SU-DHL-6 (cell line): Measurements from ENCODE around the gene CRELD1.

Experiments used
- H2AFZ ChIP-seq: fragments of 200-600 bp; sonication (generic); 2 replicates; pipeline ENCODE4 v1.6.1; 2014; ENCODE audit warnings: low read depth, mild to moderate bottlenecking, moderate library complexity, mixed read lengths, antibody characterized with exemption, low read length; ENCODE audit not compliant: severe bottlenecking
- H3F3A ChIP-seq: fragments of 200-600 bp; shearing (Covaris generic); 2 replicates; pipeline ENCODE4 v1.6.0; 2016; ENCODE audit warnings: antibody characterized with exemption, mild to moderate bottlenecking; ENCODE audit not compliant: insufficient read depth
- H3K27ac ChIP-seq: fragments of 200-600 bp; sonication (generic); 2 replicates; pipeline ENCODE4 v1.5.1; 2016; ENCODE audit warnings: low read depth, mild to moderate bottlenecking, low read length, moderate library complexity, mixed read lengths
- H3K27me3 ChIP-seq: fragments of 200-600 bp; sonication (generic), shearing (Covaris generic); 2 replicates; pipeline ENCODE4 v1.6.0; 2014; ENCODE audit warnings: mild to moderate bottlenecking, low read length
- H3K36me3 ChIP-seq: fragments of 200-600 bp; sonication (generic); 2 replicates; pipeline ENCODE4 v1.6.1; 2014; ENCODE audit warnings: mild to moderate bottlenecking, low read length, mixed read lengths
- H3K4me2 ChIP-seq: fragments of 300-600, 200-600 bp; shearing (Covaris generic), sonication (generic); 2 replicates; pipeline ENCODE4 v1.6.0; 2014; ENCODE audit warnings: low read length, low read depth, mild to moderate bottlenecking; ENCODE audit not compliant: poor library complexity, severe bottlenecking
- H3K4me3 ChIP-seq: fragments of 200-600 bp; sonication (generic); 2 replicates; pipeline ENCODE4 v1.5.1; 2014; ENCODE audit warnings: antibody characterized with exemption, low read length, mild to moderate bottlenecking, mixed read lengths; ENCODE audit not compliant: insufficient read depth, poor library complexity, severe bottlenecking
- H3K79me2 ChIP-seq: fragments of 200-600 bp; sonication (generic); 2 replicates; pipeline ENCODE4 v1.6.1; 2014; ENCODE audit warnings: mild to moderate bottlenecking, low read length, moderate library complexity; ENCODE audit not compliant: insufficient read depth
- H3K9ac ChIP-seq: fragments of 200-600 bp; sonication (generic); 2 replicates; pipeline ENCODE4 v1.7.0; 2014; ENCODE audit warnings: mild to moderate bottlenecking, low read length
- H3K9me2 ChIP-seq: fragments of 200-600 bp; sonication (generic); replicated peaks from 2 replicates; pipeline ENCODE4 v1.6.1; 2014; ENCODE audit warnings: low read length; ENCODE audit not compliant: insufficient read depth
- H3K9me3 ChIP-seq: fragments of 200-600 bp; sonication (generic); 2 replicates; pipeline ENCODE4 v1.6.1; 2014; ENCODE audit warnings: low read length, mixed read lengths; ENCODE audit not compliant: insufficient read depth
- H4K20me1 ChIP-seq: fragments of 200-600 bp; sonication (generic); 2 replicates; pipeline ENCODE4 v1.6.1; 2014; ENCODE audit warnings: low read depth, mild to moderate bottlenecking, antibody characterized with exemption, low read length, moderate library complexity, mixed read lengths
- CTCF ChIP-seq: fragments of 200-600 bp; sonication (generic); IDR thresholded peaks from one replicate; pipeline ENCODE4 v1.5.1; 2017; ENCODE audit warnings: antibody characterized with exemption, mild to moderate bottlenecking, low read length, moderate library complexity; ENCODE audit not compliant: insufficient read depth, poor library complexity, severe bottlenecking
- EZH2phosphoT487 ChIP-seq: fragments of 200-600 bp; sonication (generic), shearing (Covaris generic); conservative IDR thresholded peaks from 2 replicates; pipeline ENCODE4 v1.6.1; 2018; ENCODE audit warnings: mild to moderate bottlenecking, antibody characterized with exemption, low read length, moderate library complexity, mixed read lengths

CRELD1 gene

GRCh38 chr3:9955611-9956352 lies 22.1 kb downstream of the CRELD1 start:
- H3K4me2 ChIP-seq, result no peak overlapping the region
- H2AFZ ChIP-seq, result no peak overlapping the region
- no peaks in the 10 kb centered on the region for H3K36me3 ChIP-seq
- TF ChIP-seq CTCF, result no peak
- TF ChIP-seq EZH2phosphoT487, result no peak
- H3K27ac ChIP-seq, result no peak overlapping the region
- H3K79me2 ChIP-seq, result no peaks in the 10 kb centered on the region
- H3K9ac ChIP-seq, result no peak overlapping the region
- no peaks in the 10 kb centered on the region for H4K20me1 ChIP-seq
- no peaks in the 10 kb centered on the region for H3F3A ChIP-seq
- H3K27me3 ChIP-seq, result no peaks in the 10 kb centered on the region
- H3K9me3 ChIP-seq, result no peaks in the 10 kb centered on the region
- no peaks in the 10 kb centered on the region for H3K9me2 ChIP-seq
- H3K4me3 ChIP-seq, result no peak overlapping the region

GRCh38 chr3:9957214-9957613 lies 23.6 kb downstream of the CRELD1 start:
- H3K9me3 ChIP-seq, result no peaks in the 10 kb centered on the region
- H3K36me3 ChIP-seq, result no peaks in the 10 kb centered on the region

GRCh38 chr3:9965200-9965875 lies 31.7 kb downstream of the CRELD1 start:
- no peaks in the 10 kb centered on the region for H3F3A ChIP-seq
- no peak overlapping the region for H3K4me3 ChIP-seq
- H3K9me3 ChIP-seq, result no peaks in the 10 kb centered on the region
- H4K20me1 ChIP-seq, result no peaks in the 10 kb centered on the region
- H3K79me2 ChIP-seq, result no peaks in the 10 kb centered on the region
- TF ChIP-seq EZH2phosphoT487 (no peak), CTCF (no peak)
- 0 out of 2 replicates have a peak, but pooled peaks cover 8% of the 10 kb centered on the region for H3K36me3 ChIP-seq
- no peak overlapping the region for H3K4me2 ChIP-seq
- H2AFZ ChIP-seq, result no peak overlapping the region
- no peaks in the 10 kb centered on the region for H3K27me3 ChIP-seq
- no peak overlapping the region for H3K9ac ChIP-seq
- H3K9me2 ChIP-seq, result no peaks in the 10 kb centered on the region
- H3K27ac ChIP-seq, result no peak overlapping the region

More at GRCh38 chr3:9957214-9957613, 23.6 kb downstream of the CRELD1 start:
- Histone ChIP-seq H3K9ac (no peak overlapping the region), H3F3A (no peaks in the 10 kb centered on the region), H3K4me3 (no peak overlapping the region), H3K27ac (no peak overlapping the region), H2AFZ (no peak overlapping the region), H3K4me2 (no peak overlapping the region), H3K9me2 (no peaks in the 10 kb centered on the region), H3K79me2 (no peaks in the 10 kb centered on the region), H3K27me3 (no peaks in the 10 kb centered on the region), H4K20me1 (no peaks in the 10 kb centered on the region)
- TF ChIP-seq CTCF, result no peak
- TF ChIP-seq EZH2phosphoT487, result no peak
